Measurements from ENCODE around the gene TNKS1BP1.
"Not testable (repeated sequence)": the region's sequence is repeated elsewhere in the genome, so short reads cannot be mapped to it uniquely, and the experiment has no call there.

Gene TNKS1BP1

GRCh38 chr11:57294225-57295131, 30.3 kb downstream of the TNKS1BP1 start:
- DNase-seq (ENCODE audit: low read depth in 3 of 3, low spot score in 1 of 3): no peak

GRCh38 chr11:57290288-57290687, 34.5 kb downstream of the TNKS1BP1 start:
- DNase-seq (ENCODE audit: low read depth in 3 of 3, low spot score in 1 of 3): no peak

- DNase-seq (ENCODE audit: low read depth in 3 of 3, low spot score in 1 of 3): no peak
These were observed 35.8 kb downstream of the TNKS1BP1 start for GRCh38 chr11:57288771-57289579.

- no peak for DNase-seq (ENCODE audit: low read depth in 3 of 3, low spot score in 1 of 3)
These were observed 36.9 kb downstream of the TNKS1BP1 start for GRCh38 chr11:57287884-57288283.

GRCh38 chr11:57283231-57283990, 41.3 kb downstream of the TNKS1BP1 start:
- no peak for DNase-seq (ENCODE audit: low read depth in 3 of 3, low spot score in 1 of 3)

GRCh38 chr11:57281546-57281945, 43.2 kb downstream of the TNKS1BP1 start:
- DNase-seq (ENCODE audit: low read depth in 3 of 3, low spot score in 1 of 3): not testable (repeated sequence)

GRCh38 chr11:57279116-57279515, 45.6 kb downstream of the TNKS1BP1 start:
- no peak for DNase-seq (ENCODE audit: low read depth in 3 of 3, low spot score in 1 of 3)

- no peak for DNase-seq (ENCODE audit: low read depth in 3 of 3, low spot score in 1 of 3)
These were observed 46.0 kb downstream of the TNKS1BP1 start for GRCh38 chr11:57278721-57279095.

GRCh38 chr11:57277845-57278720, 46.7 kb downstream of the TNKS1BP1 start:
- DNase-seq (ENCODE audit: low read depth in 3 of 3, low spot score in 1 of 3): no peak

- no peak for DNase-seq (ENCODE audit: low read depth in 3 of 3, low spot score in 1 of 3)
These were observed 47.6 kb downstream of the TNKS1BP1 start for GRCh38 chr11:57276971-57277675.

GRCh38 chr11:57276169-57276970, 48.4 kb downstream of the TNKS1BP1 start:
- no peak for DNase-seq (ENCODE audit: low read depth in 3 of 3, low spot score in 1 of 3)

GRCh38 chr11:57275582-57275981, 49.2 kb downstream of the TNKS1BP1 start:
- no peak for DNase-seq (ENCODE audit: low read depth in 3 of 3, low spot score in 1 of 3)

GRCh38 chr11:57274904-57275498, 49.8 kb downstream of the TNKS1BP1 start:
- DNase-seq (ENCODE audit: low read depth in 3 of 3, low spot score in 1 of 3): no peak

- no peak for DNase-seq (ENCODE audit: low read depth in 3 of 3, low spot score in 1 of 3)
These were observed 51.2 kb downstream of the TNKS1BP1 start for GRCh38 chr11:57273448-57274058.

GRCh38 chr11:57269571-57270021, 55.2 kb downstream of the TNKS1BP1 start:
- DNase-seq (ENCODE audit: low read depth in 3 of 3, low spot score in 1 of 3): no peak

GRCh38 chr11:57266157-57266556, 58.6 kb downstream of the TNKS1BP1 start:
- no peak for DNase-seq (ENCODE audit: low read depth in 3 of 3, low spot score in 1 of 3)

GRCh38 chr11:57263351-57263750, 61.4 kb downstream of the TNKS1BP1 start:
- DNase-seq (ENCODE audit: low read depth in 3 of 3, low spot score in 1 of 3): no peak

- DNase-seq (ENCODE audit: low read depth in 3 of 3, low spot score in 1 of 3): no peak
These were observed 62.6 kb downstream of the TNKS1BP1 start for GRCh38 chr11:57262157-57262556.

All from stimulated activated CD4-positive, alpha-beta T cell treated with anti-CD3 and anti-CD28 coated beads, TNF-alpha, amount 100 ng/mL, for 1 hour (primary cell).